DOHH2 (cell line): ENCODE data around the gene CCDC88C.
"Not testable (repeated sequence)": the region's sequence is repeated elsewhere in the genome, so short reads cannot be mapped to it uniquely, and the experiment has no call there.

ENCODE experiments used
- EZH2phosphoT487 ChIP-seq: fragments of 200-600 bp; sonication (generic); IDR thresholded peaks from 2 replicates; pipeline ENCODE4 v1.6.1; 2017; ENCODE audit warnings: borderline replicate concordance, mild to moderate bottlenecking, antibody characterized with exemption, low read length, moderate library complexity, mixed read lengths
- TF ChIP-seq, protein P1 (sequence below): fragments of 200-600 bp; sonication (generic); IDR thresholded peaks from one replicate; pipeline ENCODE4 v1.5.1; 2014; ENCODE audit warnings: antibody characterized with exemption, mild to moderate bottlenecking, low read depth, low read length; ENCODE audit not compliant: poor library complexity, severe bottlenecking

- TF ChIP-seq, protein P1, sequence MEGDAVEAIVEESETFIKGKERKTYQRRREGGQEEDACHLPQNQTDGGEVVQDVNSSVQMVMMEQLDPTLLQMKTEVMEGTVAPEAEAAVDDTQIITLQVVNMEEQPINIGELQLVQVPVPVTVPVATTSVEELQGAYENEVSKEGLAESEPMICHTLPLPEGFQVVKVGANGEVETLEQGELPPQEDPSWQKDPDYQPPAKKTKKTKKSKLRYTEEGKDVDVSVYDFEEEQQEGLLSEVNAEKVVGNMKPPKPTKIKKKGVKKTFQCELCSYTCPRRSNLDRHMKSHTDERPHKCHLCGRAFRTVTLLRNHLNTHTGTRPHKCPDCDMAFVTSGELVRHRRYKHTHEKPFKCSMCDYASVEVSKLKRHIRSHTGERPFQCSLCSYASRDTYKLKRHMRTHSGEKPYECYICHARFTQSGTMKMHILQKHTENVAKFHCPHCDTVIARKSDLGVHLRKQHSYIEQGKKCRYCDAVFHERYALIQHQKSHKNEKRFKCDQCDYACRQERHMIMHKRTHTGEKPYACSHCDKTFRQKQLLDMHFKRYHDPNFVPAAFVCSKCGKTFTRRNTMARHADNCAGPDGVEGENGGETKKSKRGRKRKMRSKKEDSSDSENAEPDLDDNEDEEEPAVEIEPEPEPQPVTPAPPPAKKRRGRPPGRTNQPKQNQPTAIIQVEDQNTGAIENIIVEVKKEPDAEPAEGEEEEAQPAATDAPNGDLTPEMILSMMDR, result not testable (repeated sequence)
- not testable (repeated sequence) for TF ChIP-seq EZH2phosphoT487
Measured at GRCh38 chr14:91409240-91409639, 8.4 kb downstream of the CCDC88C start.
